Caco-2 (cell line): Measurements from ENCODE around the gene SMARCD1. TPM values are rescaled to one million over a fixed set of nuclear protein-coding genes. Genes with fewer than 3 reads are reported as not detected.

Source experiments
- BruUV-seq: library from RNA; stranded (reverse); fragments of 400-500 nt; replicated peaks from 2 replicates; lab custom pipeline; 2021; lab: Mats Ljungman, UMichigan
- CTCF ChIA-PET: fragments of 300-600 bp; sonication (Branson Sonifier 250); formaldehyde crosslinking; loops from one replicate; lab custom pipeline; 2022; ENCODE audit warnings: antibody characterized with exemption; lab: Charles Lee
- POLR2A ChIA-PET: fragments of 300-600 bp; sonication (Branson Sonifier 250); formaldehyde crosslinking; loops from one replicate; lab custom pipeline; 2022; ENCODE audit warnings: antibody characterized with exemption; lab: Charles Lee
- DNase-seq, 2 experiments: peaks; one replicate each; pipeline versions ENCODE4 v3.0.0 to v3.0.0-alpha.2; 2020 to 2022
- H3K27me3 ChIP-seq: replicated peaks from 2 replicates; pipeline ENCODE4 v1.6.0; 2011; ENCODE audit warnings: low read length; ENCODE audit not compliant: control insufficient read depth, insufficient read depth
- H3K36me3 ChIP-seq: 2 replicates; pipeline ENCODE4 v1.5.1; 2011; ENCODE audit warnings: low read length; ENCODE audit not compliant: control insufficient read depth, insufficient read depth
- H3K4me1 ChIP-seq: fragments of 250-450 bp; sonication (Bioruptor Pico); 2 replicates; pipeline ENCODE4 v1.5.1; 2020; ENCODE audit warnings: mild to moderate bottlenecking
- H3K4me3 ChIP-seq: 2 replicates; pipeline ENCODE4 v1.5.1; 2011; ENCODE audit warnings: low read depth, mild to moderate bottlenecking, control low read depth, low read length
- H3K9me3 ChIP-seq: fragments of 250-450 bp; sonication (Bioruptor Pico); 2 replicates; pipeline ENCODE4 v1.5.1; 2020; ENCODE audit warnings: mild to moderate bottlenecking, moderate library complexity
- H3K27ac Mint-ChIP-seq: one replicate; pipeline ENCODE4 v1.8.0; 2022; ENCODE audit warnings: mixed read lengths; ENCODE audit not compliant: unreplicated experiment
- H3K27me3 Mint-ChIP-seq: one replicate; pipeline ENCODE4 v1.8.0; 2022; ENCODE audit warnings: mixed read lengths; ENCODE audit not compliant: insufficient read depth, unreplicated experiment
- H3K36me3 Mint-ChIP-seq: one replicate; pipeline ENCODE4 v1.8.0; 2022; ENCODE audit warnings: mild to moderate bottlenecking, mixed read lengths; ENCODE audit not compliant: insufficient read depth, unreplicated experiment
- H3K4me1 Mint-ChIP-seq: one replicate; pipeline ENCODE4 v1.8.0; 2022; ENCODE audit warnings: low read depth, mixed read lengths; ENCODE audit not compliant: unreplicated experiment
- H3K4me3 Mint-ChIP-seq: one replicate; pipeline ENCODE4 v1.8.0; 2022; ENCODE audit warnings: mild to moderate bottlenecking, moderate library complexity, mixed read lengths; ENCODE audit not compliant: unreplicated experiment
- H3K9me3 Mint-ChIP-seq: one replicate; pipeline ENCODE4 v1.8.0; 2022; ENCODE audit warnings: mixed read lengths; ENCODE audit not compliant: unreplicated experiment
- intact Hi-C: fragments of 100-400 bp; cut with micrococcal nuclease; formaldehyde crosslinking; loops from one replicate; pipeline ENCODE4 v1.10.0; 2022; ENCODE audit not compliant: unreplicated experiment
- total RNA-seq: library from RNA; stranded (reverse); gene quantifications from 2 replicates; pipeline ENCODE4 v1.2.3, GENCODE V29; 2022
- TF ChIP-seq, protein P1 (sequence below), 2 experiments: fragments of 200-600 bp in 1 of 2; IDR thresholded peaks; 1 replicate in 1 of 2; 2 replicates in 1 of 2; pipeline versions ENCODE4 v1.5.1 to v1.8.0; 2011 to 2022; ENCODE audit warnings: antibody characterized with exemption in 1 of 2, control low read depth in 1 of 2, inconsistent platforms in 1 of 2, low read depth in 1 of 2, low read length in 1 of 2, mild to moderate bottlenecking in 1 of 2, moderate library complexity in 1 of 2; ENCODE audit not compliant: insufficient read depth in 1 of 2, severe bottlenecking in 1 of 2, unreplicated experiment in 1 of 2

SMARCD1 gene
- total RNA-seq, 1 experiment from 2014 or later, result 158 TPM

DNA sequence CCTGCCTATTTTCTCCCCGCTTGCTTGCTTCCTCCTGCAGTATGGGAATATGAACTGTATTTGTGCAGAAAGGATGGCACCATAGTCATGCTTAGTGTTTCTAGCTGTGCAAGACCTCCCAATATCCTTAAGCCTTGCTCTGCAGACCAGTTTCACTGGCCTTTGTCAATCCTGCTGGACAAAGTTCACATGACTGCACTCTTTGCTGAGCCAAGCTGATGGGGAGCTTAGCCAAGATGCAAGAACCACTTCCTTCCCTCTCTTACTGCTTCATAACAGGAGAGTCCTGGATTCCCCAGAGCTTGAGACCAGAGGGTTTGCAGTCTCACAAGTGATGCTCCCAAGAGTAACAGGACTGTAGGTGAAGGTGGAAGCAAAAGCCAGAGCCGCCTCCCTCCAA is 24.0 kb upstream of the SMARCD1 start:
- ChIA-PET POLR2A (no interaction called here), CTCF (interaction anchor here (1.5 kb wide), 1 partner anchor 9 kb away, joined by 12 read pairs; no protein-coding TSS in a partner anchor)
- TF ChIP-seq, protein P1, sequence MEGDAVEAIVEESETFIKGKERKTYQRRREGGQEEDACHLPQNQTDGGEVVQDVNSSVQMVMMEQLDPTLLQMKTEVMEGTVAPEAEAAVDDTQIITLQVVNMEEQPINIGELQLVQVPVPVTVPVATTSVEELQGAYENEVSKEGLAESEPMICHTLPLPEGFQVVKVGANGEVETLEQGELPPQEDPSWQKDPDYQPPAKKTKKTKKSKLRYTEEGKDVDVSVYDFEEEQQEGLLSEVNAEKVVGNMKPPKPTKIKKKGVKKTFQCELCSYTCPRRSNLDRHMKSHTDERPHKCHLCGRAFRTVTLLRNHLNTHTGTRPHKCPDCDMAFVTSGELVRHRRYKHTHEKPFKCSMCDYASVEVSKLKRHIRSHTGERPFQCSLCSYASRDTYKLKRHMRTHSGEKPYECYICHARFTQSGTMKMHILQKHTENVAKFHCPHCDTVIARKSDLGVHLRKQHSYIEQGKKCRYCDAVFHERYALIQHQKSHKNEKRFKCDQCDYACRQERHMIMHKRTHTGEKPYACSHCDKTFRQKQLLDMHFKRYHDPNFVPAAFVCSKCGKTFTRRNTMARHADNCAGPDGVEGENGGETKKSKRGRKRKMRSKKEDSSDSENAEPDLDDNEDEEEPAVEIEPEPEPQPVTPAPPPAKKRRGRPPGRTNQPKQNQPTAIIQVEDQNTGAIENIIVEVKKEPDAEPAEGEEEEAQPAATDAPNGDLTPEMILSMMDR (IDR thresholded peaks at IDR 0.05; ENCODE audit: insufficient read depth in 1 of 2, low read depth in 1 of 2, low read length in 1 of 2, severe bottlenecking in 1 of 2, unreplicated experiment in 1 of 2), result no peak
- peaks cover 2% of the 10 kb centered on the region for H3K27me3 Mint-ChIP-seq
- Histone ChIP-seq H3K4me1 (peaks cover 8% of the 10 kb centered on the region), H3K27me3 (no peaks in the 10 kb centered on the region), H3K9me3 (no peaks in the 10 kb centered on the region), H3K36me3 (no peaks in the 10 kb centered on the region), H3K4me3 (no peak overlapping the region)
- H3K4me1 Mint-ChIP-seq, result peaks cover 9% of the 10 kb centered on the region
- no TSS peak for BruUV-seq
- no peak overlapping the region for H3K4me3 Mint-ChIP-seq
- H3K27ac Mint-ChIP-seq, result no peak overlapping the region
- intact Hi-C loops, result no loop called here
- no peaks in the 10 kb centered on the region for H3K9me3 Mint-ChIP-seq
- H3K36me3 Mint-ChIP-seq, result no peaks in the 10 kb centered on the region
- no peak for DNase-seq

GRCh38 chr12:50061946-50062686 is 23.0 kb upstream of the SMARCD1 start:
- Mint-ChIP-seq H3K36me3 (no peaks in the 10 kb centered on the region), H3K4me3 (no peak overlapping the region), H3K27me3 (peaks cover under 1% of the 10 kb centered on the region), H3K9me3 (no peaks in the 10 kb centered on the region), H3K4me1 (no peaks in the 10 kb centered on the region), H3K27ac (no peak overlapping the region)
- intact Hi-C loops, result no loop called here
- Histone ChIP-seq H3K27me3 (no peaks in the 10 kb centered on the region), H3K9me3 (no peaks in the 10 kb centered on the region), H3K36me3 (no peaks in the 10 kb centered on the region), H3K4me1 (no peaks in the 10 kb centered on the region), H3K4me3 (no peak overlapping the region)
- DNase-seq, result no peak
- POLR2A ChIA-PET, result no interaction called here
- CTCF ChIA-PET, result interaction anchor here (0.5 to 1.5 kb wide), 3 partner anchors 8 to 602 kb away, joined by 3 to 12 read pairs (median 5); no protein-coding TSS in a partner anchor
- TF ChIP-seq, protein P1 (IDR thresholded peaks at IDR 0.05; ENCODE audit: insufficient read depth in 1 of 2, low read depth in 1 of 2, low read length in 1 of 2, severe bottlenecking in 1 of 2, unreplicated experiment in 1 of 2), result no peak
- BruUV-seq, result no TSS peak

DNA sequence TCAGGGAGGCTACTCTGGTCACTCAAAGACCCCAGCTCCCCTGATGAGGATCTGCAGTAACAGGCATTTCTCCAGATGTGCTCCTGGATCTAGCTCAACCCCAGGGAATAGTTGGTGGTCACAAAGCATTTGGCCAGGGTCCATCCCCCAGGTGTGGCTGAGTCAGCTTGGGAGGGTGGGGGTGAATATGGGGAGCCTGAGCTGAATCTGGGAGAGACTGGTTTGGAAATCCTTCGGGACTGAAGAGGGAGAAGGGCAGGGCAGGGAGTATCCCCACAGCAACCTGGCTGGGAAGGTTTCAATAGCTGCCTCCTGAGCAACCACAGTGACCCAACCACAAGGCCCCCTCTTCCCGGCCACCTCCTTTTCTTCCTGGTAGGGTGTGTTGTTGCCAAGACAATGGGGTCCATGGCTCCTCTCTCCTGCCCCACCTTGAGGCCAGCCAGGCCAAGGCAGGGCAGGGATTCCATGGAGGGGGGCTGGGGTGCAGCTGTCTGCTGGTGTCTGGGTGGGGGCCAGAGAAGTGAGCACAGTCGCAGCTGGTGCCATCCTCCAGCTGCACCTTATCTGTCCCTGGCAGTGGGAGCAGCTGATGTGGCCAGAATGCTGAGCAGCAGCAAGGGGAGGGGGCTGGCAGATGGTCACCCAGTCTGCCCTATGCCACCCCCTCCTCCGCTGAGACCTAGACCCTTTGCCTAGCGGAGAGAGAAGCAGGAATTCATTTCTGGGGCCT is 22.2 kb upstream of the SMARCD1 start:
- Histone ChIP-seq H3K4me3 (no peak overlapping the region), H3K36me3 (no peaks in the 10 kb centered on the region), H3K4me1 (no peaks in the 10 kb centered on the region), H3K27me3 (no peaks in the 10 kb centered on the region), H3K9me3 (no peaks in the 10 kb centered on the region)
- H3K27ac Mint-ChIP-seq, result no peak overlapping the region
- ChIA-PET CTCF (interaction anchor here (0.8 kb wide), 1 partner anchor 24 kb away, joined by 3 read pairs; no protein-coding TSS in a partner anchor), POLR2A (no interaction called here)
- TF ChIP-seq, protein P1 (IDR thresholded peaks at IDR 0.05; ENCODE audit: insufficient read depth in 1 of 2, low read depth in 1 of 2, low read length in 1 of 2, severe bottlenecking in 1 of 2, unreplicated experiment in 1 of 2), result no peak
- H3K27me3 Mint-ChIP-seq, result no peaks in the 10 kb centered on the region
- no peaks in the 10 kb centered on the region for H3K9me3 Mint-ChIP-seq
- no peak for DNase-seq
- BruUV-seq, result no TSS peak
- H3K4me3 Mint-ChIP-seq, result no peak overlapping the region
- H3K36me3 Mint-ChIP-seq, result no peaks in the 10 kb centered on the region
- intact Hi-C loops, result no loop called here
- H3K4me1 Mint-ChIP-seq, result no peaks in the 10 kb centered on the region
